Chondrocyte (in vitro differentiated cells): ENCODE data around the gene RPS6KB2. TPM values are rescaled to one million over a fixed set of nuclear protein-coding genes. Genes with fewer than 3 reads are reported as not detected.
"Not testable (repeated sequence)": the region's sequence is repeated elsewhere in the genome, so short reads cannot be mapped to it uniquely, and the experiment has no call there.

Source experiments
- DNase-seq: peaks from one replicate; pipeline ENCODE4 v3.0.0; 2021; ENCODE audit warnings: mixed read lengths, low spot score
- H3K27ac Mint-ChIP-seq: one replicate; pipeline ENCODE4 v1.8.0; 2021; ENCODE audit warnings: mild to moderate bottlenecking, moderate library complexity, mixed read lengths; ENCODE audit not compliant: unreplicated experiment
- H3K27me3 Mint-ChIP-seq: 2 replicates; pipeline ENCODE4 v1.8.0; 2021; ENCODE audit warnings: low read depth, mixed read lengths
- H3K36me3 Mint-ChIP-seq: 2 replicates; pipeline ENCODE4 v1.8.0; 2021; ENCODE audit warnings: low read depth, mixed read lengths
- H3K4me1 Mint-ChIP-seq: 2 replicates; pipeline ENCODE4 v1.8.0; 2021; ENCODE audit warnings: low read depth, mild to moderate bottlenecking, mixed read lengths
- H3K4me3 Mint-ChIP-seq: one replicate; pipeline ENCODE4 v1.8.0; 2021; ENCODE audit warnings: mild to moderate bottlenecking, moderate library complexity, mixed read lengths; ENCODE audit not compliant: unreplicated experiment
- H3K9me3 Mint-ChIP-seq: 2 replicates; pipeline ENCODE4 v1.8.0; 2021; ENCODE audit warnings: low read depth, mixed read lengths
- total RNA-seq: library from RNA; stranded (reverse); gene quantifications from 3 replicates; pipeline ENCODE4 v1.2.1, GENCODE V29; 2021
- TF ChIP-seq, protein P1 (sequence below): fragments of 200-600 bp; sonication (generic); IDR thresholded peaks from 2 replicates; pipeline ENCODE4 v1.5.0; 2021; ENCODE audit warnings: antibody characterized with exemption, mild to moderate bottlenecking, moderate library complexity

RPS6KB2 gene
- total RNA-seq, 1 donor from 2014 or later = 42.3 TPM

DNA sequence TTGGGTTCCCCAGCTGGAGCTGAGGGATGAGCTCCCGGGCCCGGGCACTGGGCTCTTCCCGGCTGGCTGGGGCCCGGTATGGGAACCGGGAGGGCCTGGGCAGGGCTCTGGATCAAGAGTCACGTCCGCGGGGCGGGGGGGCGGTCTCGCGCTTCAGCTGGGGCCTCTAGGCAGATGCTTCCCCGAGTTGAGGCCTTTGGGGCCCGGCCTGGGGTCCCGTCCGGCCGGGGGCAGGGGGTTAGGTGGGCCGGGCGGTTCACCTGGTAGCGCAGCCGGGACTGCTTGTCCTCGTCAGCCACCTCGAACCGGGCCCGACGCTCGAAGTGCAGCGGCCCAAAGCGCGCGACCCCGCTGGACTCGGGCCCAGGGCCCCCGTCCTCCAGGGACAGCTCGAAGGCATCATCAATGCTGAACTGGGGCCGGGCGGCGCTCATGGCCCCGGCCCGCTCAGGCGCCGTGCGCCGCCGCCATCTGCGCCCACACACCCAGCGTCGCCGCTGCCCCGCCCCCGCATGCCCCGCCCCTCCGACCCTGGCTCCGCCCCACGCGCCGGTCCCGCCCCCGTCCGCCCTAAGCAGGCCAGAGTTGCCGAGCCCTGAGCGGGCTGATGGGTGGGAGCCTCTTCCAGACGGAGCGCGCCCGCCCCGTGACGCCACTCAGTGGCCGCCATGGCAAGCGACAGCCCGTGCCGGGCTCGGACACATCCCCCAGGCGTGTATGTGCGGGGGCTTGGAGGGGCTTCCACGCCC is 40.6 kb downstream of the RPS6KB2 start, which contains the start of gene TMEM134:
Gene TMEM134, minus strand, starts transcription at position 493 of the 749 bp plus-strand sequence. Its CDS starts 59 bp downstream, at position 434.
- Mint-ChIP-seq H3K4me3 (peak within 1 kb of the TSS; percentile 84), H3K4me1 (peaks cover 31% of the 10 kb centered on the region), H3K9me3 (no peaks in the 10 kb centered on the region), H3K27ac (peak within 1 kb of the TSS; percentile 77), H3K27me3 (no peaks in the 10 kb centered on the region), H3K36me3 (no peaks in the 10 kb centered on the region)
- TF ChIP-seq, protein P1, sequence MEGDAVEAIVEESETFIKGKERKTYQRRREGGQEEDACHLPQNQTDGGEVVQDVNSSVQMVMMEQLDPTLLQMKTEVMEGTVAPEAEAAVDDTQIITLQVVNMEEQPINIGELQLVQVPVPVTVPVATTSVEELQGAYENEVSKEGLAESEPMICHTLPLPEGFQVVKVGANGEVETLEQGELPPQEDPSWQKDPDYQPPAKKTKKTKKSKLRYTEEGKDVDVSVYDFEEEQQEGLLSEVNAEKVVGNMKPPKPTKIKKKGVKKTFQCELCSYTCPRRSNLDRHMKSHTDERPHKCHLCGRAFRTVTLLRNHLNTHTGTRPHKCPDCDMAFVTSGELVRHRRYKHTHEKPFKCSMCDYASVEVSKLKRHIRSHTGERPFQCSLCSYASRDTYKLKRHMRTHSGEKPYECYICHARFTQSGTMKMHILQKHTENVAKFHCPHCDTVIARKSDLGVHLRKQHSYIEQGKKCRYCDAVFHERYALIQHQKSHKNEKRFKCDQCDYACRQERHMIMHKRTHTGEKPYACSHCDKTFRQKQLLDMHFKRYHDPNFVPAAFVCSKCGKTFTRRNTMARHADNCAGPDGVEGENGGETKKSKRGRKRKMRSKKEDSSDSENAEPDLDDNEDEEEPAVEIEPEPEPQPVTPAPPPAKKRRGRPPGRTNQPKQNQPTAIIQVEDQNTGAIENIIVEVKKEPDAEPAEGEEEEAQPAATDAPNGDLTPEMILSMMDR = peak; percentile 69
- peak; percentile 98 for DNase-seq

DNA sequence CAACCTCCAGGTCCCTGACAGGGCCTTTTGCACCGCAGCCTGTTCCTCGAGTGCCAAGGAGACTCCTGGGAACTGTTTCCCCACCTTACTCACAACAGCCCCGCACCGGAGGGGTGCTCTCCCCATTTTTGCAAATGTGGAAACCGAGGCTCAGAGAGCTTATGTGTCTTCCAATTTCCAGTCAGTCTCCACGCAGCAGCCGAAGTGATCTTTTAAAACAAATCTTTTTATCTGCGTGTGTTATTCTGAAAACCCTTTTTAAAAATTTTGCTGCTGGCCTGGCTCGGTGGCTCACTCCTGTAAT is 41.2 kb downstream of the RPS6KB2 start:
- DNase-seq = no peak
- H3K9me3 Mint-ChIP-seq = no peaks in the 10 kb centered on the region
- no peaks in the 10 kb centered on the region for H3K36me3 Mint-ChIP-seq
- TF ChIP-seq, protein P1 = peak; percentile 43
- H3K27me3 Mint-ChIP-seq = no peaks in the 10 kb centered on the region
- H3K27ac Mint-ChIP-seq = peak overlapping the region; percentile 68
- peaks cover 26% of the 10 kb centered on the region for H3K4me1 Mint-ChIP-seq
- peak overlapping the region; percentile 72 for H3K4me3 Mint-ChIP-seq

DNA sequence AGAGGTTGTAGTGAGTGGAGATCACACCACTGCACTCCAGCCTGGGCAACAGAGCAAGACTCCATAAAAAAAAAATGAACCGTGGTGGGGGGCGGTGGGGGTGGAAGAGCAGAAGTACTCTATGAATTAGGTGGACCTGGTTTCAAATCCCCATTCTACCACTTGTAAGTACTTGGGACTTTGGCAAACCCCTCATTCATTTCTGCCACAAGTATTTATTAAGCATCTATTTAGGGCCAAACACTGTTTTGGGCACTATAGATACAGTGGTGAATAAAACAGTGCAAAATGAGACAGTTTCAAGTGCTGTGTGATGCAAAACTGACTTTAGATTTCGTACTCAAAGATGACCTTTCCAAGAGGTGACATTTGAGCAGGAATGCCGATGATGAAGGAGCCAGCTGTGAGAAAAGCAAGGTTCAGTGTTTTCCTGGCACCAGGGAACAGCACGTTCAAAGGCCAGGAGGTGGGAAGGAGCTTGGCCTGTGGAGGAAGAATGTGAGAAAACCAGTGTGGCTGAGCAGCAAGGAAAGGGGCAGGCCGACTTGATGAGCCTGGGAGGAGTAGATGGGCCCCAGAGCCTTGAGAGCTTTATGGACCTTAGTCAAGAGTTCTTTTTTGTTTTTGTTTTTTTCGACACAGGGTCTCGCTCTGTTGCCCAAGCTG is 42.2 kb downstream of the RPS6KB2 start:
- TF ChIP-seq, protein P1 = no peak
- Mint-ChIP-seq H3K9me3 (no peaks in the 10 kb centered on the region), H3K4me3 (no peak overlapping the region), H3K27ac (no peak overlapping the region), H3K4me1 (peaks cover 22% of the 10 kb centered on the region), H3K36me3 (no peaks in the 10 kb centered on the region), H3K27me3 (no peaks in the 10 kb centered on the region)
- no peak for DNase-seq

DNA sequence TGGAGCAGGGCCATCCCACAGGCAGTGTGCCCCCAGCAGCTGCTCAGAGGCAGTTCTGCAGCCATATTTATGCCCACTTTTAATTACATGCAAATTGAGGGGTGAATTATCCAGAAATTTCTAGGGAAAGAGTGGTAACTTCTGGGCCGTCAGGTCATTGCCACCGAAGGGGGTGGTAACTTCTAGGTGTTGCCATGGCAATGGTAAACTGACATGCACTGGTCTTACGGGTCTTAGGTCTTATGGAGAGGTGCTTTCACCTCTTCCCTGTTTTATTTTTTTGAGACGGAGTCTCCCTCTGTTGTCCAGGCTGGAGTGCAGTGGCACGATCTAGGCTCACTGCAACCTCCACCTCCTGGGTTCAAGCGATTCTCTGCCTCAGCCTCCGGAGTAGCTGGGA is 44.6 kb downstream of the RPS6KB2 start:
- Mint-ChIP-seq H3K27me3 (no peaks in the 10 kb centered on the region), H3K4me3 (no peak overlapping the region), H3K36me3 (no peaks in the 10 kb centered on the region), H3K9me3 (no peaks in the 10 kb centered on the region), H3K4me1 (peaks cover 12% of the 10 kb centered on the region), H3K27ac (no peak overlapping the region)
- TF ChIP-seq, protein P1 = no peak
- no peak for DNase-seq

DNA sequence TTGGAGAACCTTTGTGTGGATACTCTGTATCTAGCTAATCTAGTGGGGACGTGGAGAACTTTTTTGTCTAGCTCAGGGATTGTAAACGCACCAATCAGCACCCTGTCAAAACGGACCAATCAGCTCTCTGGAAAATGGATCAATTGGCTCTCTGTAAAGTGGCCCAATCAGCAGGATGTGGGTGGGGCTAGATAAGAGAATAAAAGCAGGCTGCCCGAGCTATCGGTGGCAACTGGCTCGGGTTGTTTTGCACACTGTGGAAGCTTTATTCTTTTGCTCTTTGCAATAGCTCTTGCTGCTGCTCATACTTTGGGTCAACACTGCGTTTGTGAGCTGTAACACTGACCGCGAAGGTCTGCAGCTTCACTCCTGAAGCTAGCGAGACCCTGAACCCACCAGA is 48.4 kb downstream of the RPS6KB2 start:
- H3K4me1 Mint-ChIP-seq, H3K9me3 Mint-ChIP-seq, H3K27ac Mint-ChIP-seq, DNase-seq, H3K36me3 Mint-ChIP-seq, H3K27me3 Mint-ChIP-seq, H3K4me3 Mint-ChIP-seq: not testable (repeated sequence)

DNA sequence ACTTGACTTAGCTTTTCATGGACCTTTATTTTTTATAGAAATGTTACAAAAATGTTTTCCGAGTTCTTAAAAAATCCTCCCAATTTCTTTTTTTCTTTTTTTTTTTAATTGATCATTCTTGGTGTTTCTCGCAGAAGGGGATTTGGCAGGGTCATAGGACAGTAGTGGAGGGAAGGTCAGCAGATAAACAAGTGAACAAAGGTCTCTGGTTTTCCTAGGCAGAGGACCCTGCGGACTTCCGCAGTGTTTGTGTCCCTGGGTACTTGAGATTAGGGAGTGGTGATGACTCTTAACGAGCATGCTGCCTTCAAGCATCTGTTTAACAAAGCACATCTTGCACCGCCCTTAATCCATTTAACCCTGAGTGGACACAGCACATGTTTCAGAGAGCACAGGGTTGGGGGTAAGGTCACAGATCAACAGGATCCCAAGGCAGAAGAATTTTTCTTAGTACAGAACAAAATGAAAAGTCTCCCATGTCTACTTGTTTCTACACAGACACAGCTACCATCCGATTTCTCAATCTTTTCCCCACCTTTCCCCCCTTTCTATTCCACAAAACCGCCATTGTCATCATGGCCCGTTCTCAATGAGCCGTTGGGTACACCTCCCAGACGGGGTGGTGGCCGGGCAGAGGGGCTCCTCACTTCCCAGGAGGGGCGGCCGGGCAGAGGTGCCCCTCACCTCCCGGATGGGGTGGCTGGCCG is 49.2 kb downstream of the RPS6KB2 start:
- H3K27ac Mint-ChIP-seq, DNase-seq, H3K36me3 Mint-ChIP-seq, H3K4me1 Mint-ChIP-seq, H3K27me3 Mint-ChIP-seq, H3K9me3 Mint-ChIP-seq, H3K4me3 Mint-ChIP-seq: not testable (repeated sequence)
